H1 (cell line): Measurements from ENCODE around the gene ZNF280C. TPM values are rescaled to one million over a fixed set of nuclear protein-coding genes. Genes with fewer than 3 reads are reported as not detected.
A peak's percentile ranks its signal among the peaks of the same experiment; 100 is the strongest.

ENCODE experiments used
- CEBPB ChIP-seq: IDR thresholded peaks from 2 replicates; pipeline ENCODE4 v1.6.1; 2012; ENCODE audit warnings: low read depth, low read length
- CREB1 ChIP-seq: IDR thresholded peaks from 2 replicates; pipeline ENCODE4 v1.6.1; 2012; ENCODE audit warnings: inconsistent platforms
- CTBP2 ChIP-seq: IDR thresholded peaks from 2 replicates; pipeline ENCODE4 v1.7.0; 2011; ENCODE audit warnings: borderline replicate concordance, mild to moderate bottlenecking, moderate library complexity, mixed read lengths, low read length; ENCODE audit not compliant: insufficient read depth, insufficient read length
- EGR1 ChIP-seq: IDR thresholded peaks from 2 replicates; pipeline ENCODE4 v1.6.1; 2011; ENCODE audit warnings: low read depth, low read length, borderline replicate concordance
- EZH2 ChIP-seq: fragments of 200-600 bp; sonication (generic); IDR thresholded peaks from 2 replicates; pipeline ENCODE4 v1.7.1; 2012; ENCODE audit warnings: low read depth, mild to moderate bottlenecking, moderate library complexity, low read length, inconsistent platforms; ENCODE audit not compliant: severe bottlenecking
- FOSL1 ChIP-seq: IDR thresholded peaks from 2 replicates; pipeline ENCODE4 v1.6.1; 2011; ENCODE audit warnings: mild to moderate bottlenecking, low read depth, low read length, moderate library complexity; ENCODE audit not compliant: insufficient read depth
- GABPA ChIP-seq: IDR thresholded peaks from 2 replicates; pipeline ENCODE4 v1.6.1; 2011; ENCODE audit warnings: mild to moderate bottlenecking, low read length, moderate library complexity, borderline replicate concordance; ENCODE audit not compliant: insufficient read depth
- JUN ChIP-seq: IDR thresholded peaks from 2 replicates; pipeline ENCODE4 v1.6.1; 2011; ENCODE audit warnings: low read depth, mild to moderate bottlenecking, improper control_type of control experiment, low read length
- JUND ChIP-seq: IDR thresholded peaks from 2 replicates; pipeline ENCODE4 v1.6.1; 2011; ENCODE audit warnings: mild to moderate bottlenecking, improper control_type of control experiment, low read length
- KDM4A ChIP-seq: IDR thresholded peaks from one replicate; pipeline ENCODE4 v1.7.1; 2012; ENCODE audit warnings: low read depth, mild to moderate bottlenecking, moderate library complexity, low read length, inconsistent platforms; ENCODE audit not compliant: severe bottlenecking
- RFX5 ChIP-seq: IDR thresholded peaks from 2 replicates; pipeline ENCODE4 v1.6.1; 2011; ENCODE audit warnings: low read depth, low read length, improper control_type of control experiment, borderline replicate concordance
- RXRA ChIP-seq: IDR thresholded peaks from 2 replicates; pipeline ENCODE4 v1.6.1; 2011; ENCODE audit warnings: low read depth, mild to moderate bottlenecking, low read length, moderate library complexity; ENCODE audit not compliant: insufficient read depth
- SIN3A ChIP-seq, 2 experiments: IDR thresholded peaks in 1 of 2; conservative IDR thresholded peaks in 1 of 2; 2 replicates each; pipeline ENCODE4 v1.6.1; 2011 to 2012; ENCODE audit warnings: low read length in 2 of 2, improper control_type of control experiment in 1 of 2, low read depth in 1 of 2, mild to moderate bottlenecking in 1 of 2
- SIX5 ChIP-seq: IDR thresholded peaks from 2 replicates; pipeline ENCODE4 v1.6.1; 2011; ENCODE audit warnings: mild to moderate bottlenecking, low read depth, low read length
- SP1 ChIP-seq: IDR thresholded peaks from 2 replicates; pipeline ENCODE4 v1.6.1; 2011; ENCODE audit warnings: low read depth, low read length
- SP2 ChIP-seq: IDR thresholded peaks from 2 replicates; pipeline ENCODE4 v1.6.1; 2012; ENCODE audit warnings: mild to moderate bottlenecking, low read length, inconsistent platforms
- SP4 ChIP-seq: IDR thresholded peaks from 2 replicates; pipeline ENCODE4 v1.6.1; 2012; ENCODE audit warnings: low read length, inconsistent platforms
- SUZ12 ChIP-seq: fragments of 200-600 bp; sonication (generic); IDR thresholded peaks from 2 replicates; pipeline ENCODE4 v1.6.1; 2012; ENCODE audit warnings: mild to moderate bottlenecking, inconsistent platforms, low read length, moderate library complexity, mixed read lengths
- TBP ChIP-seq: IDR thresholded peaks from 2 replicates; pipeline ENCODE4 v1.6.1; 2011; ENCODE audit warnings: low read depth, low read length, improper control_type of control experiment
- polyA plus RNA-seq, 7 experiments: library from polyadenylated mRNA; depleted of rRNA in 3 of 7; stranded (reverse) in 5 of 7; unstranded in 2 of 7; fragments of >200 nt in 5 of 7; fragments of 200-250 nt in 2 of 7; gene quantifications; 1 replicate in 5 of 7; 2 replicates in 1 of 7; 4 replicates in 1 of 7; pipeline versions ENCODE4 v1.2.1 to v1.2.3, GENCODE V29; 2011 to 2013; ENCODE audit warnings: missing spikeins in 2 of 7, mixed read lengths in 2 of 7
- total RNA-seq: library from RNA; stranded (reverse); fragmentation: NEBNext Ultra II Directional; extraction: Animal tissue kit (Norgen Biotek cat#: 25700); gene quantifications from 2 replicates; pipeline ENCODE4 v1.2.1, GENCODE V29; 2021
- TF ChIP-seq, protein P1 (sequence below): IDR thresholded peaks from 2 replicates; pipeline ENCODE4 v1.6.1; 2011; ENCODE audit warnings: low read length, improper control_type of control experiment
- TF ChIP-seq, protein P2 (sequence below), 3 experiments: IDR thresholded peaks; 1 replicate in 2 of 3; 2 replicates in 1 of 3; pipeline versions ENCODE4 v1.5.1 to v1.6.1; 2011; ENCODE audit warnings: low read length in 3 of 3, mild to moderate bottlenecking in 3 of 3, inconsistent platforms in 2 of 3, low read depth in 1 of 3, moderate library complexity in 1 of 3; ENCODE audit not compliant: insufficient read depth in 1 of 3; ENCODE audit errors: control extremely low read depth in 1 of 3

Gene ZNF280C
- total and polyA plus RNA-seq, 2 of the 8 experiments (the other 6 are each of a cell fraction or from before 2014, with no cell fraction given): 8.4 to 13.4 TPM

DNA sequence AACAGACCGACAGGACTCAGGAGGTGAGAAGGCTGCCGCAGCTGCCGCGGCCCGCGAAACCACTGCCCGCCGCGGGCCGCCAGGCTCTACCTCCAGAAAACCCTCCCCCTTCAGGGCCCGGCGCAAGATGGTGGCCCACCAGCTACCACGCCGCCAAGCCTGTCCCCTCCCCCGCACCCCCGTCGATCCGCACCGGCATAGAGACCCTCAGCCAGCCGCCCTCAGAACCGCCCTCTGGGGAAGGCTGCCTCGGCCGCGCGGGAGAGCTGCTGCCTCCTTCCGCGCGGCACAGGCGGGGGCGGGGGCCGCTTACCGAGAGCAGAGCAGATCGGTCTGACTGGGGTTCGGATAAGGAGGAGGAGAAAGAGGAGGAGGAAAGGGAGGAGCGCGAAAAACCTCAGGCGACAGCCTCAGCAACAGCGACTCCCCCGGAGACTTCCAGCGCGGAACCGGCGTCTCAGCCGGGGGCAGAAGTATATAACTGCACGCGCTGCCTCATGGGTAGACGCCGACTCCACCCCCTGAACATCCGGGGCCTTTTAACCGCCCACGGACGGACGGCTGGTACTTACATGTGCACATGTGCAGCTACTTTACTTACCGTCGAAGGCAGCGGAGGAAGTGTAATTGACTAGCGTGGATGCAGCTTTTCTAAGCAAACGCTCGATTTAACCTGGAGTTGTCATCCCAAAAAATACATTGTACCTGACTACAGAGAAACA lies at the start of gene ZNF280C (continued):
- TF ChIP-seq, protein P1, sequence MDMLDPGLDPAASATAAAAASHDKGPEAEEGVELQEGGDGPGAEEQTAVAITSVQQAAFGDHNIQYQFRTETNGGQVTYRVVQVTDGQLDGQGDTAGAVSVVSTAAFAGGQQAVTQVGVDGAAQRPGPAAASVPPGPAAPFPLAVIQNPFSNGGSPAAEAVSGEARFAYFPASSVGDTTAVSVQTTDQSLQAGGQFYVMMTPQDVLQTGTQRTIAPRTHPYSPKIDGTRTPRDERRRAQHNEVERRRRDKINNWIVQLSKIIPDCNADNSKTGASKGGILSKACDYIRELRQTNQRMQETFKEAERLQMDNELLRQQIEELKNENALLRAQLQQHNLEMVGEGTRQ: no peak
- no peak; the same call in 1 of the 2 replicates for TF ChIP-seq EGR1
- TF ChIP-seq RXRA: no peak
- TF ChIP-seq GABPA: no peak
- TF ChIP-seq JUND: no peak
- TF ChIP-seq SUZ12: no peak
- TF ChIP-seq KDM4A: no peak
- no peak for TF ChIP-seq FOSL1
- TF ChIP-seq TBP: peak; percentile 94
- TF ChIP-seq CREB1: no peak
- no peak for TF ChIP-seq EZH2
- no peak for TF ChIP-seq RFX5
- no peak for TF ChIP-seq SP1
- no peak for TF ChIP-seq JUN
- TF ChIP-seq SP2: no peak
- no peak; a peak in 1 of 4 replicates for TF ChIP-seq SIN3A (conservative IDR thresholded peaks at IDR 0.05 in 1 of 2, IDR thresholded peaks at IDR 0.05 in 1 of 2; ENCODE audit: low read depth in 1 of 2, low read length in 2 of 2)
- TF ChIP-seq SP4: no peak
- TF ChIP-seq CTBP2: no peak
- TF ChIP-seq SIX5: no peak
- TF ChIP-seq CEBPB: no peak
- TF ChIP-seq, protein P2, sequence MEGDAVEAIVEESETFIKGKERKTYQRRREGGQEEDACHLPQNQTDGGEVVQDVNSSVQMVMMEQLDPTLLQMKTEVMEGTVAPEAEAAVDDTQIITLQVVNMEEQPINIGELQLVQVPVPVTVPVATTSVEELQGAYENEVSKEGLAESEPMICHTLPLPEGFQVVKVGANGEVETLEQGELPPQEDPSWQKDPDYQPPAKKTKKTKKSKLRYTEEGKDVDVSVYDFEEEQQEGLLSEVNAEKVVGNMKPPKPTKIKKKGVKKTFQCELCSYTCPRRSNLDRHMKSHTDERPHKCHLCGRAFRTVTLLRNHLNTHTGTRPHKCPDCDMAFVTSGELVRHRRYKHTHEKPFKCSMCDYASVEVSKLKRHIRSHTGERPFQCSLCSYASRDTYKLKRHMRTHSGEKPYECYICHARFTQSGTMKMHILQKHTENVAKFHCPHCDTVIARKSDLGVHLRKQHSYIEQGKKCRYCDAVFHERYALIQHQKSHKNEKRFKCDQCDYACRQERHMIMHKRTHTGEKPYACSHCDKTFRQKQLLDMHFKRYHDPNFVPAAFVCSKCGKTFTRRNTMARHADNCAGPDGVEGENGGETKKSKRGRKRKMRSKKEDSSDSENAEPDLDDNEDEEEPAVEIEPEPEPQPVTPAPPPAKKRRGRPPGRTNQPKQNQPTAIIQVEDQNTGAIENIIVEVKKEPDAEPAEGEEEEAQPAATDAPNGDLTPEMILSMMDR (IDR thresholded peaks at IDR 0.05; ENCODE audit: control extremely low read depth in 1 of 3, insufficient read depth in 1 of 3, low read depth in 1 of 3, low read length in 3 of 3): peak in 1 of 3 experiments; percentile 31; a peak in 1 of 4 replicates
